ENCODE measurements around the gene TIMP3.

DNA sequence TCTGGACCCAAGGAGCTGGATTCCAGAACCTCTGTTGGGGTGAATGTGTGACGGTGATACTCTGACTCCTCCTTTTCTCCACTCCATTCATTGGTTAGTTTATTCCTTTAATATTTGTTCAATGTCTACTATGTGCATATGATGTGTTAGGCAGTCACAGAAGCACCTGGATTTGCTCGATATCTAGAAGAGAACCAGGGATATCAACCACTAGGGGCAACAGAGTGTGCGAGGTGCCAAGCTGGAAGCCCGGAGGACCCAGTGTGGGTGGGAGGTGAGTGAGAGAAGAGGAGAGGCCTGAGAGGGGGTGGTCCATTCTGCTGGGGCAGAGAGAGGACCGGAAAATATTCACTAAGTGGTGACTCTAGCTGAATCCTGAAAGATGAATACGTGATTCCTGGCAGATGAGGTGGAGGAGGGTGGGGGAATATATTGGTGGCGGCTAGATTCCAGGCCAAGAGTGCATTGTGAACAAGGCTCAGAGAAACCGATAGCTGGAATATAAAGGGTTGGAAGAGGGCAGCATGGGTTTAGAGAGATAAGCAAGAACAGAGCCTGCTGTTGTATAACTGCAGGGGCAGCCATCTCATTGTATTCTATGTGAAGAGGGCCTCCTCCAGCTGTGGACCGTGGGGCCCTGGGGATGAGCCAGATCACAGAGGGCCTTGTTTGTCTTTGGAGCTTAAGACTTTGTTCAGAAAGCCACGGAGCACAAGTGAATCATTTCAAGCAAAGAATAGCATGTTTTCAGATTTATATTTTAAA, 6.9 kb upstream of the TIMP3 start:
- TF ChIP-seq, protein P1, sequence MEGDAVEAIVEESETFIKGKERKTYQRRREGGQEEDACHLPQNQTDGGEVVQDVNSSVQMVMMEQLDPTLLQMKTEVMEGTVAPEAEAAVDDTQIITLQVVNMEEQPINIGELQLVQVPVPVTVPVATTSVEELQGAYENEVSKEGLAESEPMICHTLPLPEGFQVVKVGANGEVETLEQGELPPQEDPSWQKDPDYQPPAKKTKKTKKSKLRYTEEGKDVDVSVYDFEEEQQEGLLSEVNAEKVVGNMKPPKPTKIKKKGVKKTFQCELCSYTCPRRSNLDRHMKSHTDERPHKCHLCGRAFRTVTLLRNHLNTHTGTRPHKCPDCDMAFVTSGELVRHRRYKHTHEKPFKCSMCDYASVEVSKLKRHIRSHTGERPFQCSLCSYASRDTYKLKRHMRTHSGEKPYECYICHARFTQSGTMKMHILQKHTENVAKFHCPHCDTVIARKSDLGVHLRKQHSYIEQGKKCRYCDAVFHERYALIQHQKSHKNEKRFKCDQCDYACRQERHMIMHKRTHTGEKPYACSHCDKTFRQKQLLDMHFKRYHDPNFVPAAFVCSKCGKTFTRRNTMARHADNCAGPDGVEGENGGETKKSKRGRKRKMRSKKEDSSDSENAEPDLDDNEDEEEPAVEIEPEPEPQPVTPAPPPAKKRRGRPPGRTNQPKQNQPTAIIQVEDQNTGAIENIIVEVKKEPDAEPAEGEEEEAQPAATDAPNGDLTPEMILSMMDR (conservative IDR thresholded peaks at IDR 0.05 in 1 of 2, IDR thresholded peaks at IDR 0.05 in 1 of 2; ENCODE audit: extremely low read depth in 1 of 2, insufficient read depth in 1 of 2, low read depth in 1 of 2, low read length in 2 of 2) = peak in 1 of 2 donors; percentile 4
- TF ChIP-seq EZH2 (IDR thresholded peaks at IDR 0.05; ENCODE audit: borderline replicate concordance, low read length) = no peak
